GM23338 (cell line): Measurements from ENCODE around the gene MPHOSPH6.

Experiments used
- CREB1 ChIP-seq: fragments of 250-450 bp; sonication (Bioruptor Pico); IDR thresholded peaks from 2 replicates; pipeline ENCODE4 v1.5.0; 2020; ENCODE audit warnings: low read depth, mild to moderate bottlenecking, moderate library complexity
- EZH2 ChIP-seq: fragments of 200-600 bp; sonication (generic); IDR thresholded peaks from one replicate; pipeline ENCODE4 v1.8.0; 2017; ENCODE audit warnings: antibody characterized with exemption, mild to moderate bottlenecking, low read depth; ENCODE audit not compliant: unreplicated experiment
- EZH2phosphoT487 ChIP-seq: fragments of 200-600 bp; sonication (generic); IDR thresholded peaks from one replicate; pipeline ENCODE4 v1.8.1; 2018; ENCODE audit warnings: antibody characterized with exemption; ENCODE audit not compliant: unreplicated experiment
- JUNB ChIP-seq: IDR thresholded peaks from one replicate; pipeline ENCODE4 v1.6.1; 2016; ENCODE audit warnings: antibody characterized with exemption; ENCODE audit not compliant: unreplicated experiment
- NANOG ChIP-seq: IDR thresholded peaks from 2 replicates; pipeline ENCODE4 v1.6.1; 2016; ENCODE audit warnings: antibody characterized with exemption, borderline replicate concordance
- POLR2AphosphoS5 ChIP-seq: IDR thresholded peaks from 2 replicates; pipeline ENCODE4 v1.6.1; 2016; ENCODE audit warnings: antibody characterized with exemption, low read depth
- ZNF114 ChIP-seq: fragments of 250-450 bp; sonication (Bioruptor Pico); IDR thresholded peaks from 2 replicates; pipeline ENCODE4 v1.5.0; 2020; ENCODE audit warnings: mild to moderate bottlenecking, moderate library complexity
- ZNF331 ChIP-seq: fragments of 250-450 bp; sonication (Bioruptor Pico); IDR thresholded peaks from 2 replicates; pipeline ENCODE4 v1.5.0; 2020; ENCODE audit warnings: low read depth, mild to moderate bottlenecking, moderate library complexity
- TF ChIP-seq, protein P1 (sequence below), 2 experiments: fragments of 200-600 bp in 1 of 2; sonication (generic) in 1 of 2; conservative IDR thresholded peaks; 2 replicates each; pipeline versions ENCODE4 v1.5.1 to v1.6.1; 2016 to 2017; ENCODE audit warnings: antibody characterized with exemption in 2 of 2, low read depth in 2 of 2, mild to moderate bottlenecking in 2 of 2, moderate library complexity in 1 of 2
- TF ChIP-seq, protein P2 (sequence below): IDR thresholded peaks from one replicate; pipeline ENCODE4 v1.6.1; 2018; ENCODE audit warnings: antibody characterized with exemption; ENCODE audit not compliant: unreplicated experiment
- TF ChIP-seq, protein P3 (sequence below): IDR thresholded peaks from 2 replicates; pipeline ENCODE4 v1.6.1; 2016; ENCODE audit warnings: antibody characterized with exemption

DNA sequence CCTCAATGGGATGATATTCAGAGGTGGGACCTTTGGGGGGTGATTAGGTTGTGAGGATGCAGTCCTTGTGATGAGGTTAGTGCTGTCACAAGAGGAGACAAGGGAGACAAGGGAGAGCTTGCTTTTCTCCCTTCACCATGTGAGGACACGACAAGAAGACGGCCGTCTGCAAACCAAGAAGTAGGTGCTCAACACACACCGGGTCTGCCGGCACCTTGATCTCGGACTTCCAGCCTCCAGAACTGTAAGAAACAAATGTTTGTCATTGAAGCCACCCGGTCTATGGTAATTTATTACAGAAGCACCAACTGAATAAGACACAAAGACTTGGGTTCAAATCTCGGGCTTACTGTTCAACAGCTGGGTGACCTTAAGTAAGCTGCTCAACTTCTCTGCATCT is 64.9 kb downstream of the MPHOSPH6 start:
- TF ChIP-seq, protein P1, sequence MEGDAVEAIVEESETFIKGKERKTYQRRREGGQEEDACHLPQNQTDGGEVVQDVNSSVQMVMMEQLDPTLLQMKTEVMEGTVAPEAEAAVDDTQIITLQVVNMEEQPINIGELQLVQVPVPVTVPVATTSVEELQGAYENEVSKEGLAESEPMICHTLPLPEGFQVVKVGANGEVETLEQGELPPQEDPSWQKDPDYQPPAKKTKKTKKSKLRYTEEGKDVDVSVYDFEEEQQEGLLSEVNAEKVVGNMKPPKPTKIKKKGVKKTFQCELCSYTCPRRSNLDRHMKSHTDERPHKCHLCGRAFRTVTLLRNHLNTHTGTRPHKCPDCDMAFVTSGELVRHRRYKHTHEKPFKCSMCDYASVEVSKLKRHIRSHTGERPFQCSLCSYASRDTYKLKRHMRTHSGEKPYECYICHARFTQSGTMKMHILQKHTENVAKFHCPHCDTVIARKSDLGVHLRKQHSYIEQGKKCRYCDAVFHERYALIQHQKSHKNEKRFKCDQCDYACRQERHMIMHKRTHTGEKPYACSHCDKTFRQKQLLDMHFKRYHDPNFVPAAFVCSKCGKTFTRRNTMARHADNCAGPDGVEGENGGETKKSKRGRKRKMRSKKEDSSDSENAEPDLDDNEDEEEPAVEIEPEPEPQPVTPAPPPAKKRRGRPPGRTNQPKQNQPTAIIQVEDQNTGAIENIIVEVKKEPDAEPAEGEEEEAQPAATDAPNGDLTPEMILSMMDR (conservative IDR thresholded peaks at IDR 0.05; ENCODE audit: low read depth in 2 of 2) = no peak
- TF ChIP-seq, protein P2, sequence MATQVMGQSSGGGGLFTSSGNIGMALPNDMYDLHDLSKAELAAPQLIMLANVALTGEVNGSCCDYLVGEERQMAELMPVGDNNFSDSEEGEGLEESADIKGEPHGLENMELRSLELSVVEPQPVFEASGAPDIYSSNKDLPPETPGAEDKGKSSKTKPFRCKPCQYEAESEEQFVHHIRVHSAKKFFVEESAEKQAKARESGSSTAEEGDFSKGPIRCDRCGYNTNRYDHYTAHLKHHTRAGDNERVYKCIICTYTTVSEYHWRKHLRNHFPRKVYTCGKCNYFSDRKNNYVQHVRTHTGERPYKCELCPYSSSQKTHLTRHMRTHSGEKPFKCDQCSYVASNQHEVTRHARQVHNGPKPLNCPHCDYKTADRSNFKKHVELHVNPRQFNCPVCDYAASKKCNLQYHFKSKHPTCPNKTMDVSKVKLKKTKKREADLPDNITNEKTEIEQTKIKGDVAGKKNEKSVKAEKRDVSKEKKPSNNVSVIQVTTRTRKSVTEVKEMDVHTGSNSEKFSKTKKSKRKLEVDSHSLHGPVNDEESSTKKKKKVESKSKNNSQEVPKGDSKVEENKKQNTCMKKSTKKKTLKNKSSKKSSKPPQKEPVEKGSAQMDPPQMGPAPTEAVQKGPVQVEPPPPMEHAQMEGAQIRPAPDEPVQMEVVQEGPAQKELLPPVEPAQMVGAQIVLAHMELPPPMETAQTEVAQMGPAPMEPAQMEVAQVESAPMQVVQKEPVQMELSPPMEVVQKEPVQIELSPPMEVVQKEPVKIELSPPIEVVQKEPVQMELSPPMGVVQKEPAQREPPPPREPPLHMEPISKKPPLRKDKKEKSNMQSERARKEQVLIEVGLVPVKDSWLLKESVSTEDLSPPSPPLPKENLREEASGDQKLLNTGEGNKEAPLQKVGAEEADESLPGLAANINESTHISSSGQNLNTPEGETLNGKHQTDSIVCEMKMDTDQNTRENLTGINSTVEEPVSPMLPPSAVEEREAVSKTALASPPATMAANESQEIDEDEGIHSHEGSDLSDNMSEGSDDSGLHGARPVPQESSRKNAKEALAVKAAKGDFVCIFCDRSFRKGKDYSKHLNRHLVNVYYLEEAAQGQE = no peak
- TF ChIP-seq POLR2AphosphoS5 = no peak
- TF ChIP-seq EZH2 = no peak
- TF ChIP-seq, protein P3, sequence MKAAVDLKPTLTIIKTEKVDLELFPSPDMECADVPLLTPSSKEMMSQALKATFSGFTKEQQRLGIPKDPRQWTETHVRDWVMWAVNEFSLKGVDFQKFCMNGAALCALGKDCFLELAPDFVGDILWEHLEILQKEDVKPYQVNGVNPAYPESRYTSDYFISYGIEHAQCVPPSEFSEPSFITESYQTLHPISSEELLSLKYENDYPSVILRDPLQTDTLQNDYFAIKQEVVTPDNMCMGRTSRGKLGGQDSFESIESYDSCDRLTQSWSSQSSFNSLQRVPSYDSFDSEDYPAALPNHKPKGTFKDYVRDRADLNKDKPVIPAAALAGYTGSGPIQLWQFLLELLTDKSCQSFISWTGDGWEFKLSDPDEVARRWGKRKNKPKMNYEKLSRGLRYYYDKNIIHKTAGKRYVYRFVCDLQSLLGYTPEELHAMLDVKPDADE = no peak
- no peak for TF ChIP-seq EZH2phosphoT487
- no peak for TF ChIP-seq ZNF114
- no peak for TF ChIP-seq NANOG
- TF ChIP-seq ZNF331 (CRISPR knock-in tag) = no peak
- no peak for TF ChIP-seq JUNB
- no peak for TF ChIP-seq CREB1 (CRISPR knock-in tag)
